ENCODE measurements around the gene SMG5.

SMG5 gene

GRCh38 chr1:156268336-156268735 is 14.3 kb downstream of the SMG5 start:
- Mint-ChIP-seq H3K4me3 (no peak overlapping the region), H3K9me3 (no peaks in the 10 kb centered on the region), H3K36me3 (peaks cover 63% of the 10 kb centered on the region), H3K27ac (no peak overlapping the region), H3K27me3 (no peaks in the 10 kb centered on the region), H3K4me1 (no peaks in the 10 kb centered on the region)
- CTCF ChIA-PET: no interaction called here
- no peak for DNase-seq

- no peak for DNase-seq
- no peaks in the 10 kb centered on the region for H3K4me1 Mint-ChIP-seq
- H3K27ac Mint-ChIP-seq: no peak overlapping the region
- H3K4me3 Mint-ChIP-seq: no peak overlapping the region
- peaks cover 64% of the 10 kb centered on the region for H3K36me3 Mint-ChIP-seq
- H3K27me3 Mint-ChIP-seq: no peaks in the 10 kb centered on the region
- CTCF ChIA-PET: no interaction called here
- H3K9me3 Mint-ChIP-seq: no peaks in the 10 kb centered on the region
These were observed 16.6 kb downstream of the SMG5 start for GRCh38 chr1:156266051-156266450.

GRCh38 chr1:156263288-156263655 is 19.4 kb downstream of the SMG5 start:
- H3K4me3 Mint-ChIP-seq: no peak overlapping the region
- no peak for DNase-seq
- no peak overlapping the region for H3K27ac Mint-ChIP-seq
- peaks cover under 1% of the 10 kb centered on the region for H3K4me1 Mint-ChIP-seq
- H3K27me3 Mint-ChIP-seq: no peaks in the 10 kb centered on the region
- CTCF ChIA-PET: no interaction called here
- peaks cover 74% of the 10 kb centered on the region for H3K36me3 Mint-ChIP-seq
- H3K9me3 Mint-ChIP-seq: no peaks in the 10 kb centered on the region

- peaks cover 74% of the 10 kb centered on the region for H3K36me3 Mint-ChIP-seq
These were observed 20.0 kb downstream of the SMG5 start for GRCh38 chr1:156262461-156263287.

DNA sequence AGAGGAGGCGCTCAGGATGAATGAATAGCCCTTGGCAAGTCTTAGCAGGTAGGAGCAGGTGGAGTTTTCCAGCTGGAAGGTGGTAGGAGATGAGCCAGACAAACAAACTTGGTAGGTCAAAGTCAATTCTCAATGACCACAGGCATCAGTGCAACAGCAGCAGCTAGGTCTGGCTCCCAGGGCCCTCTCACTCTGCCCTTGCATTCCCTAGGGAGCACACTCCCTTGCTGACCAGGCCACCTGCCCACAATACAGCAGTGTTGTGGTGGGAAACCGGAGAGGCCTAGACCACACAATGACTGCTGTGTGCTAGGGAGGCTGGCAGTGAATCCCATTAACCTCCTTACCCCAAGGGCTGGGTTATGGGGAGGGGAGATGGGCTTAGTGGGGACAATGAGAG is 21.7 kb downstream of the SMG5 start:
- Mint-ChIP-seq H3K27ac (no peak overlapping the region), H3K27me3 (no peaks in the 10 kb centered on the region), H3K4me3 (no peak overlapping the region), H3K9me3 (no peaks in the 10 kb centered on the region), H3K4me1 (peaks cover 15% of the 10 kb centered on the region), H3K36me3 (peaks cover 71% of the 10 kb centered on the region)
- DNase-seq: no peak
- CTCF ChIA-PET: interaction anchor here (1.3 to 1.6 kb wide), 3 partner anchors 36 to 115 kb away, joined by 4 read pairs; no protein-coding TSS in a partner anchor

More at GRCh38 chr1:156262461-156263287, 20.0 kb downstream of the SMG5 start:
- CTCF ChIA-PET: interaction anchor here (1.2 kb wide), 1 partner anchor 122 kb away, joined by 3 read pairs; no protein-coding TSS in a partner anchor
- Mint-ChIP-seq H3K9me3 (no peaks in the 10 kb centered on the region), H3K4me1 (peaks cover 6% of the 10 kb centered on the region), H3K27me3 (no peaks in the 10 kb centered on the region), H3K4me3 (no peak overlapping the region), H3K27ac (peak overlapping the region; percentile 35)
- DNase-seq: no peak

DNA sequence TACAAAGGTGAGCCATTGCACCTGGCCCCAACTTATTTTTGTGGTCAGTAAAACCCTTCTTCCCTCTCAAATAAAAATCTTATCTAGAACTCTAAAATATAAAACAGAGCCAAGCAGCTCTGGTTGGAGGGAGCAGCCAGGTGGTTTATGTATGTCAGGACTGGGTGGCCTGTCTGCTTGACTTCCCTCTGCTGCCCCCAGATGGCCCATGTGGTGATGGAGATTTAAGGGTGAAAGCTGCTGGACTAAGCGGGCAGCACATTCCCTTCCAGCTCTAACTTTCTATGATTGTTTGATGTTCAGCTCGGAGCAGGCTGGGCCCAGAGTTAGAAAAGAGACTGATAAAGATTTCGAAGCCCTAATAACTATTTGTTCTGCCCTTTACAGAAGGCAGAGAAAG is 22.8 kb downstream of the SMG5 start:
- peaks cover 65% of the 10 kb centered on the region for H3K36me3 Mint-ChIP-seq
- DNase-seq: no peak
- H3K9me3 Mint-ChIP-seq: no peaks in the 10 kb centered on the region
- no peak overlapping the region for H3K4me3 Mint-ChIP-seq
- H3K27ac Mint-ChIP-seq: no peak overlapping the region
- CTCF ChIA-PET: interaction anchor here (0.7 to 1.6 kb wide), 6 partner anchors 35 to 131 kb away, joined by 3 to 5 read pairs (median 4); no protein-coding TSS in a partner anchor
- no peaks in the 10 kb centered on the region for H3K27me3 Mint-ChIP-seq
- peaks cover 15% of the 10 kb centered on the region for H3K4me1 Mint-ChIP-seq

DNA sequence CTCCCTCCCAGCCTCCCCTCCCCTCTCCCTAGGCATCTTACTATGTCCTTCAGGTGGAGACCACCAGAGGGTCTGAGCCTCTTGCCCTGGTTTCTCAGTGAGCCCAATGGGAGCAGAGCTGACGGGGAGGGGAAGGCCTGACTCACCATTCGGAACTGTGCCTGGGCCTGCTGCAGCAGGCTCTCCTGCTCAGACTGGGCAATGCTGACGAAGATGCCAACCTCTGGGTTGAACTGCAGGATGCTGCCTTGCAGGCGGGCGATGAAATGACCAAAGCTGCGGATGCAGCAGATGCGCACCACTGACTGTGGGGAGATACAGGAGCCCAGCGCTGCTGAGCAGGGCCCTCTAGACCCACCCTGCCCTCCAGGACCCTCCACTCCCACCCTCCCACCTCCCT is 23.8 kb downstream of the SMG5 start:
- H3K9me3 Mint-ChIP-seq: no peaks in the 10 kb centered on the region
- H3K27ac Mint-ChIP-seq: no peak overlapping the region
- H3K27me3 Mint-ChIP-seq: no peaks in the 10 kb centered on the region
- peaks cover 64% of the 10 kb centered on the region for H3K36me3 Mint-ChIP-seq
- peaks cover 15% of the 10 kb centered on the region for H3K4me1 Mint-ChIP-seq
- CTCF ChIA-PET: interaction anchor here (1.1 kb wide), 1 partner anchor 20 kb away, joined by 3 read pairs; no protein-coding TSS in a partner anchor
- DNase-seq: no peak
- H3K4me3 Mint-ChIP-seq: no peak overlapping the region

- peak overlapping the region; percentile 75 for H3K27ac Mint-ChIP-seq
- peaks cover 63% of the 10 kb centered on the region for H3K36me3 Mint-ChIP-seq
- peaks cover 17% of the 10 kb centered on the region for H3K4me1 Mint-ChIP-seq
- DNase-seq: no peak
- H3K27me3 Mint-ChIP-seq: no peaks in the 10 kb centered on the region
- no peak overlapping the region for H3K4me3 Mint-ChIP-seq
- CTCF ChIA-PET: interaction anchor here (1.7 kb wide), 1 partner anchor 116 kb away, joined by 7 read pairs; no protein-coding TSS in a partner anchor
- no peaks in the 10 kb centered on the region for H3K9me3 Mint-ChIP-seq
These were observed 24.9 kb downstream of the SMG5 start for GRCh38 chr1:156257711-156258110.

DNA sequence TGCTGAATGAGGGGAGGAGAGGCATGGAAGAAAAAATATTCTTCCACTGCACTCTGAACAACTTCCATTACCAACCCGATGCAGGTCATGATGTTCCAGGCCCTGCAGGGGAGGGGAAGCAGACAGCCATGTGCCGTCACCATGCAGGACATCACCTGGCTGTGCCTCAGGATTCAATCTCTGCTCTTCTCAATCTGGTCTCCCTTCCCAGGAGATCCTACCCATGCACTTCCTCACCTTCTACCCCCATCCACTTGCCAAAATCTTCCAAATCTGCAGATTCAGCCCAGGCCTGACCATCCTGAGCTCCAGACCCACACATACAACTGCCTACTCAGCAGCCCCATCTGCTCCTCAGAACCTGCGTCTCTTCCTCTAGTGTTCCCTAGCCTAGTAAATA is 29.0 kb downstream of the SMG5 start:
- Mint-ChIP-seq H3K4me1 (peaks cover 36% of the 10 kb centered on the region), H3K9me3 (no peaks in the 10 kb centered on the region), H3K36me3 (peaks cover 58% of the 10 kb centered on the region), H3K4me3 (no peak overlapping the region), H3K27me3 (no peaks in the 10 kb centered on the region), H3K27ac (no peak overlapping the region)
- no peak for DNase-seq
- CTCF ChIA-PET: interaction anchor here (1.0 kb wide), 1 partner anchor 111 kb away, joined by 3 read pairs; no protein-coding TSS in a partner anchor

DNA sequence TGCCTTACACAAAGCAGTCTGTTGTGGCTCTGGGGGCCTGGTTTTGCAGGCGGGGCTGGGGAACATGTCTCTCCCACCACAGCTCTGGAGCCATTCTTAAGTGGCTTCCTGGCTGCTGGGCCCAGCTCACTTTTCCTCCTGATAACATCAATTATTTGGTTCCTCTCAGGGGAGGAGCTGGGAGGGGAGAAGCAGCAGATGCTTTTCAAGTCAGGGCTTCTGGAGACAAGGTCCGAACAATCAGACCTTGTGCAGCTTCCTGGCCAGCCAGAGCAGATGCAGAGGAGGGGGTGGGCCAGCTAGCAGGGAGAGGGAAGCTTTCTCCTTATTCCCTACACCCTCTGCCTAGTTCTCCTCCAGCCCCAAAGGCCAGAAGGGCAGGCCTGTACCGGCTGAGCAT is 31.1 kb downstream of the SMG5 start:
- H3K27me3 Mint-ChIP-seq: no peaks in the 10 kb centered on the region
- CTCF ChIA-PET: interaction anchor here (1.3 to 1.4 kb wide), 3 partner anchors 26 to 155 kb away, joined by 3 to 7 read pairs (median 4); no protein-coding TSS in a partner anchor
- peaks cover 40% of the 10 kb centered on the region for H3K36me3 Mint-ChIP-seq

GRCh38 chr1:156249593-156249992 is 33.0 kb downstream of the SMG5 start:
- Mint-ChIP-seq H3K4me3 (no peak overlapping the region), H3K4me1 (peaks cover 36% of the 10 kb centered on the region), H3K27ac (peak overlapping the region; percentile 9), H3K36me3 (peaks cover 34% of the 10 kb centered on the region), H3K27me3 (peaks cover 3% of the 10 kb centered on the region), H3K9me3 (no peaks in the 10 kb centered on the region)
- DNase-seq: no peak
- CTCF ChIA-PET: interaction anchor here (0.7 kb wide), 1 partner anchor 122 kb away, joined by 3 read pairs; no protein-coding TSS in a partner anchor

More for the DNA sequence above, 31.1 kb downstream of the SMG5 start:
- Mint-ChIP-seq H3K4me1 (peaks cover 23% of the 10 kb centered on the region), H3K9me3 (no peaks in the 10 kb centered on the region), H3K4me3 (no peak overlapping the region), H3K27ac (peak overlapping the region; percentile 19)
- no peak for DNase-seq

GRCh38 chr1:156248323-156248683 is 34.3 kb downstream of the SMG5 start:
- Mint-ChIP-seq H3K9me3 (no peaks in the 10 kb centered on the region), H3K4me3 (no peak overlapping the region), H3K4me1 (peaks cover 40% of the 10 kb centered on the region), H3K36me3 (peaks cover 27% of the 10 kb centered on the region), H3K27ac (no peak overlapping the region), H3K27me3 (peaks cover 3% of the 10 kb centered on the region)
- DNase-seq: no peak
- CTCF ChIA-PET: interaction anchor here (0.6 kb wide), 1 partner anchor 23 kb away, joined by 3 read pairs; no protein-coding TSS in a partner anchor

GRCh38 chr1:156247460-156248322 is 34.9 kb downstream of the SMG5 start, which contains the start of gene PAQR6:
Gene PAQR6 (minus strand): TSS chr1:156248056. CDS start chr1:156246731, 1,325 bp downstream.
- CTCF ChIA-PET: interaction anchor here (0.6 to 1.1 kb wide), 2 partner anchors 22 to 106 kb away, joined by 3 read pairs; no protein-coding TSS in a partner anchor

More at GRCh38 chr1:156247460-156248322, 34.9 kb downstream of the SMG5 start, which contains the start of gene PAQR6:
- Mint-ChIP-seq H3K4me3 (no peak within 1 kb of the TSS), H3K4me1 (peaks cover 38% of the 10 kb centered on the region), H3K27ac (peak within 1 kb of the TSS; percentile 46), H3K27me3 (peaks cover 3% of the 10 kb centered on the region), H3K9me3 (no peaks in the 10 kb centered on the region), H3K36me3 (peaks cover 21% of the 10 kb centered on the region)
- DNase-seq: no peak

Measured in activated naive CD4-positive, alpha-beta T cell treated with anti-CD3 and anti-CD28 coated beads, Interleukin-2, amount 10 ng/mL, durations not matched to agents 7 days and 5 days (primary cell).